NCI-H1092 (cell line): Measurements from ENCODE around the gene CPNE2.

Experiments used
- DNase-seq: peaks from one replicate; lab custom pipeline; 2025; lab: John Stamatoyannopoulos, UW

CPNE2 gene

GRCh38 chr16:57123974-57124674 is 31.7 kb downstream of the CPNE2 start:
- no peak for DNase-seq

- no peak for DNase-seq
Measured at GRCh38 chr16:57125376-57125775, 33.0 kb downstream of the CPNE2 start.

DNA sequence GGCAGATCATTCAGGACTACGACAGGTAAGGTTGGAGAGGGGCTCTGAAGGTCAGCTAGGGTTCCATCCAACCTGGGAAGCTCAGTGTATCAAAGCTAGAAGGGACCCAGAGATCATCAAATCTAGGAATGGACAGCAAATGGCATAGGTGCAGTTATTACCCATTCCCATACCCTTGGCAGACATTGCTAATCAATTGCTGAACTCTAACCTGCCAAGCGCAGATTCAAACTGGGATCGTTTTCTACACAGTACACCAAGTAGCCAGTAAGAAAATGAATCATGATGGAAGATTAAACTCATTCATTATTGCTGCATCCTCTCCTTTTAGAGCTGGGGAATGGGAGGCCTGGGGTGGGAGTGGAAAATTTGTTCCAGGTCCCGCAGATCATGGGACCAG is 33.6 kb downstream of the CPNE2 start:
- DNase-seq: no peak

DNA sequence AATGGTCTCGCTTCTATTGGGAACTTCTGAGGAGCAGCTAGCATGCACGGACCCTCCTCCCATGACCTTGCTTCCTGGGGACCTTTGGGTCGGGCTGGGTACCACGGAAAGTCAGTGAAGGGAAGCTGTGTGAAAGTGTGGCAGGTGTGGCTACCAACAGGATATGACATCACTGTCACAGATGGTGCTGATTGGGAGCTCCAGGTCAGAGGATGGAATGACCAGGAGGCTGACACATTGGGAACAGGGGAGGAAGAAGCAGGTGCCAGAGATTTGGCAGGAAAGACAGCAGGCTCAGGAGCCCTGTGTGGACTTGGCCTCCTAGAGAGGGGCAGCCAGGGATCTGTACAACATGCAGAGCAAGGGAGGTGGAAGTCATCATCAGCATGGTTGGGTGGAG is 34.0 kb downstream of the CPNE2 start:
- no peak for DNase-seq

GRCh38 chr16:57127037-57127763 is 34.8 kb downstream of the CPNE2 start:
- DNase-seq: no peak

- no peak for DNase-seq
Measured at GRCh38 chr16:57127836-57128235, 35.5 kb downstream of the CPNE2 start.

- DNase-seq: no peak
Measured at GRCh38 chr16:57128771-57129389, 36.5 kb downstream of the CPNE2 start.

GRCh38 chr16:57130950-57131321 is 38.6 kb downstream of the CPNE2 start:
- DNase-seq: no peak

GRCh38 chr16:57131351-57131970 is 39.1 kb downstream of the CPNE2 start:
- no peak for DNase-seq

DNA sequence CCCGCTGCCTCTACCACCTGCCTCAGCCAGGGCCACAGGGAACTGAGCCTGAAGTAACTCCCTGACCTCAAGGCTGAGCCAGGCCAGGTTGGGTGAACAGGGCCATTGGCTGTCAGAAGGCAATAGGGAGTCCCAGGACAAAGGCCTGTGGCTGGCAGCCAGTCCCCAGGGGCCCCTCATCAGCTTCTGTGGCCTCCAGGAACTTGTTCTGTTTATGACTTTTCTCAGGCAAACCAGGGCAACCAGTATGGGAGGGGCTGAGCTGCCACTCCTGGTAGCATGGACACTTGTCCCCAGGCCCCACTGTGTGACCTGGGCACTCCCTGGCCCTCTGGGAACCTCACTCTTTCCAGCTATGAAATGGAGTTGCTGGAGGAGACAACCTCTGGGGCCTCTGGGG is 40.1 kb downstream of the CPNE2 start:
- no peak for DNase-seq

- DNase-seq: no peak
Measured at GRCh38 chr16:57133031-57133430, 40.6 kb downstream of the CPNE2 start.

DNA sequence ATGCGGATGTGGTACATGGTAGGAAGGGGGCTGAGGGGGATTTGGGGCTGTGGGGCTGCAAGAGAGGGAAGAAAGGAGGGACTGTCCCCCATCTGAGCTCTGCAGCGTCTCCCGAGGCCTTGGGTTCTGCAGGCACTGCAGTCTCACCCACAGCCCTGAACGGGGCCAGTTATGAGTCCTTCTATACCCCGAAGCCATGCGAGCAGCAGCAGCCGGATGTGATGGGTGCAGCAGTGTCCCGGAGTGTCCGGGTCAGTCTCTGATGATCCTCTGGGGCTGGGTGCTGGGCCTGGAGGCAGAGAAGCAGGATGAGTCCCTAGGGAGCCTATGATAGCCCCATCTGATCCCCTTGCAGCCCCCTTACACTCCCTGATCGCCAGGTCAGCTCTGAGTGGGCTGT is 41.5 kb downstream of the CPNE2 start:
- DNase-seq: no peak

- DNase-seq: no peak
Measured at GRCh38 chr16:57134982-57135381, 42.6 kb downstream of the CPNE2 start.

DNA sequence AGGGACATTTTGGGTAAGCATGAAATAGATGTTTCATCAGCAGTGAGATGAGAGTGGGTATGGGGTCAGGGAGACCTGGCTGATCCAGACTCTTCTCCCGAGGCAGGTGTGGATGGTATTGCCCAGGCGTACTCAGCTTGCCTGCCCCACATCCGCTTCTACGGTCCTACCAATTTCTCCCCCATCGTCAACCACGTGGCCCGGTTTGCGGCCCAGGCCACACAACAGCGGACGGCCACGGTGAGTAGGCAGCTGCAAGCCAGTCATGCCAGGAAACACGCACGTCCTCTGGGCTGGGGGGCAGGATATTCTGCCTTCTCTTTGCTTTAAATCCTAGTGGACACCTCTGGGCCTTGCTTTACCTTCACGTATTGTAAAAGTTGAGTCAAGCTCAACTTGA is 44.7 kb downstream of the CPNE2 start:
- no peak for DNase-seq

DNA sequence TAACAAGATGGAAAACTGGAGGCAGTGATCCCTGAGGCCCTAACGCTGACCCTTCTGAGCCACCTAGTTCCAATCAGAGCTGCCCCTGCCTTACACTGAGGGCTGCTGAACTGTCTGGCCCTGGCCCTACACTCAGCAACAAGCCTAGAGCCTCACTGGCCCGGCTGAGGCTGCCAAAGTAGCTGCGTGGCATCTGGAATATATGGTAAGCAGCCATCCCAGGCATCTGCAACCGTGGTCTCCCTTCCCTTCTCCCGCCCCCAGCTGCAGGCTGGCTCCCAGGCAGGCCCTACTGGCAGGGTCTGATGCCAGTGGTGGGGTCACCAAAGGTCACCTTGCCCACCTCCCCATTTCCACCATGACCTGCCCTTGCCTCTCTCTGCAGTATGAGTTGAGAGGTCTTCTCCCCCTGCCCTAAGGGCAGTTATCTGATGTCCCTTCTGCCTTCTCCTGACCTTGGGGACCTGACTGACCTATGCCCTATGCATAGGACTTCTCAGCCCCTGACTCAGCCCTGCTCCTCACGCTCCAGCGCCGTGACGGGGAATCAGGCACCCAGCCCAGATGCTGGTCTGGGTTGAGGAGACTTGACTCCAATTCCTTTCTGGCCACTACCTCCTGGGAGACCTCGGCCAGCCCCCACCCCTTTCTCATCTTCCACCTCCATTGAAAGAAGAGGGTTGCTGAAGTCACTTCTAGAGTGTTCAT is 45.3 kb downstream of the CPNE2 start:
- DNase-seq: no peak

- no peak for DNase-seq
Measured at GRCh38 chr16:57138281-57138935, 46.0 kb downstream of the CPNE2 start.

GRCh38 chr16:57140931-57141668 is 48.7 kb downstream of the CPNE2 start:
- no peak for DNase-seq

DNA sequence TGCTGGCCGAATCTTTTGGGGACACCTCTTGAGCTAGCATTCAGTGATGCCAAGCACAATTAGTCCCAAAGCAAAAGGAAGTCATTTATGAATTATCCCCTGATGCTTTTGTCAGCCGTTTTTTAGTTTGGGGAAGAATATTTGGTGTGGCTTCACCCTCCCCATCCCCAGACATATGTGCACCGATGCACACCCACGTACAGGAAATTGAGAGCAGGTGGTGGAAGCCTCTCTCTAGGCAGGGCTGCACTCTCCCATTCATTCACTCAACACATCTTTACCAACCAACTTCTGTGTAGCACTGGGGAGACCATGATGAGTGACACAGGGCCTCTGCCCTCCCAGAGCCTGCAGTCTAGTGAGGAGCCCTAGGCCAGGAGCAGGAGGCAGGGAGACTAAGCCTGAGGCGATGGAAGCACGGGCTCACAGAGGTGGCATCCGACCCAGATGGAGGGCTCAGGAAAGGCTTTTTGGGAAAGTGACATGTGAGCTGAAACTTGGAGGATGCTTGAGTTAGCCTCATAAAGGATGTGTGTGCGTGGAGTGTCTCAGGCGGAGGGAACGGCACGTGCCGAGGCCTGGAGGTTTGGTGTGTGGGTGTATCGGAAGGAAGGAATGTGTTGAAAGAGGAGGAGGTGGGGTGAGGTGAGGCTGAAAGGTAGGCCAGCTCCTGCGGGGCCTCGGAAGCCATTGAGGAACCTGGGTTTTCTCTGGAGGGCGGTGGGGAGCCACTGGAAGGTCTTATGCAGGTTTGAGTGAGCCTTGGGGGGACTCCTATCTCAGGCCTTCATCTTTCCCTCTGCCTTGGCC is 49.6 kb downstream of the CPNE2 start:
- DNase-seq: no peak

- no peak for DNase-seq
Measured at GRCh38 chr16:57143149-57143921, 51.0 kb downstream of the CPNE2 start.
